Fibroblast of lung (primary cell): Measurements from ENCODE around the gene CCDC122. TPM values are rescaled to one million over a fixed set of nuclear protein-coding genes. Genes with fewer than 3 reads are reported as not detected.

Experiments used
- DNase-seq, 2 donors: peaks; one replicate each; pipeline versions ENCODE4 v3.0.0 to v3.0.0-alpha.2; 2010; ENCODE audit warnings: low read depth in 2 of 2
- H2AFZ ChIP-seq: 2 replicates; pipeline ENCODE4 v1.5.1; 2012; ENCODE audit warnings: low read length, control low read depth, inconsistent platforms
- H3K27ac ChIP-seq: 2 replicates; pipeline ENCODE4 v1.5.1; 2011; ENCODE audit warnings: low read length, control low read depth; ENCODE audit not compliant: insufficient read depth
- H3K27me3 ChIP-seq: 2 replicates; pipeline ENCODE4 v1.5.1; 2011; ENCODE audit warnings: mild to moderate bottlenecking, low read length; ENCODE audit not compliant: control insufficient read depth, insufficient read depth
- H3K36me3 ChIP-seq: 2 replicates; pipeline ENCODE4 v1.5.1; 2011; ENCODE audit warnings: low read length; ENCODE audit not compliant: control insufficient read depth, insufficient read depth
- H3K4me1 ChIP-seq: 2 replicates; pipeline ENCODE4 v1.5.1; 2011; ENCODE audit warnings: low read length; ENCODE audit not compliant: control insufficient read depth, insufficient read depth; ENCODE audit errors: extremely low read depth
- H3K4me2 ChIP-seq: 2 replicates; pipeline ENCODE4 v1.5.1; 2011; ENCODE audit warnings: low read length, control low read depth; ENCODE audit not compliant: insufficient read depth; ENCODE audit errors: extremely low read depth
- H3K4me3 ChIP-seq, 4 experiments: fragments of 200-600 bp in 1 of 4; sonication (generic) in 1 of 4; replicated peaks in 1 of 4; 2 replicates each; pipeline ENCODE4 v1.5.1; 2011 to 2016; ENCODE audit warnings: low read length in 4 of 4, low read depth in 3 of 4, mild to moderate bottlenecking in 3 of 4, control low read depth in 2 of 4, inconsistent platforms in 1 of 4, mixed read lengths in 1 of 4; ENCODE audit not compliant: insufficient read depth in 1 of 4; ENCODE audit errors: control extremely low read depth in 1 of 4
- H3K79me2 ChIP-seq: 2 replicates; pipeline ENCODE4 v1.5.1; 2012; ENCODE audit warnings: mild to moderate bottlenecking, low read length, inconsistent platforms; ENCODE audit not compliant: control insufficient read depth, insufficient read depth
- H3K9ac ChIP-seq: 2 replicates; pipeline ENCODE4 v1.5.1; 2011; ENCODE audit warnings: mild to moderate bottlenecking, low read length, control low read depth; ENCODE audit not compliant: insufficient read depth
- H3K9me3 ChIP-seq: 2 replicates; pipeline ENCODE4 v1.5.1; 2012; ENCODE audit warnings: low read depth, low read length; ENCODE audit not compliant: control insufficient read depth, insufficient read depth
- H4K20me1 ChIP-seq: 2 replicates; pipeline ENCODE4 v1.5.1; 2011; ENCODE audit warnings: low read length; ENCODE audit not compliant: control insufficient read depth, insufficient read depth; ENCODE audit errors: extremely low read depth
- EZH2 ChIP-seq: IDR thresholded peaks from 2 replicates; pipeline ENCODE4 v1.5.1; 2012; ENCODE audit warnings: low read length, control low read depth, mild to moderate bottlenecking; ENCODE audit errors: missing control alignments
- polyA plus RNA-seq, 2 donors: library from polyadenylated mRNA; depleted of rRNA in 1 of 2; stranded (reverse) in 1 of 2; unstranded in 1 of 2; fragments of >200 nt; gene quantifications; 2 replicates each; pipeline ENCODE4 v1.2.1, GENCODE V29; 2011 to 2012; ENCODE audit warnings: missing spikeins in 1 of 2
- total RNA-seq: library from RNA; depleted of rRNA; stranded (reverse); fragments of >200 nt; gene quantifications from 2 replicates; pipeline ENCODE4 v1.2.1, GENCODE V29; 2014
- TF ChIP-seq, protein P1 (sequence below), 2 donors: IDR thresholded peaks in 1 of 2; conservative IDR thresholded peaks in 1 of 2; 1 replicate in 1 of 2; 2 replicates in 1 of 2; pipeline ENCODE4 v1.5.1; 2011 to 2012; ENCODE audit warnings: low read length in 2 of 2, control low read depth in 1 of 2, inconsistent platforms in 1 of 2, low read depth in 1 of 2, mild to moderate bottlenecking in 1 of 2

Gene CCDC122
- total and polyA plus RNA-seq, 2 donors (not counting 1 experiment from before 2014, with no cell fraction given) = 2.0 to 6.8 TPM

DNA sequence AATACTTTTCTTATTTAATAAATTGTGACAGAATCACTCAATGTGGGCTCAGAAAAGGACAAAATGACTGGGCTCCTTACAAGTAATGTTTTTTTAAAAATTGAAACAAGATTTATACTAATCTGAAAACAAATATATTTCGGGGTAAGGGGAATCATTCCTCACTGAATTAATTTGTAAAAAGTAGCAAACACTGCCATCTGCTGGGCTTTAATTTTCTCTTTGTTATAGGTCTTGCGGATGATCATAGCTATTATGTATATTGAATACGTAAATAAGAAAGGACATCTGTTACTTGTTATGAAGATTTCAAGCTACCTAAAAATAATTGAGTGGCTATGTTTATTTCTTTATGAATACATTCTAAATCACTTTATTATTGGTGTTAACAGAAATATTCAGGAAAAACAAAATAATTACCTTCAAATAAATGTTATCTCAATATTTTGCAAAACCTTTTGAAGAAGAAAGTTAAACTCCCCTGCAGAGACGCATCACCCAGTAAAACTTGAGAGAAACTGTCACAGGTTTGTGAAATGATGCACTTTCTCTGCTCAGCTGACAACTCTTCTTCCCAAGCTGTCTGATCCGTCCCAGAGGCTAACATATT is 75.0 kb downstream of the CCDC122 start:
- no peaks in the 10 kb centered on the region for H4K20me1 ChIP-seq

DNA sequence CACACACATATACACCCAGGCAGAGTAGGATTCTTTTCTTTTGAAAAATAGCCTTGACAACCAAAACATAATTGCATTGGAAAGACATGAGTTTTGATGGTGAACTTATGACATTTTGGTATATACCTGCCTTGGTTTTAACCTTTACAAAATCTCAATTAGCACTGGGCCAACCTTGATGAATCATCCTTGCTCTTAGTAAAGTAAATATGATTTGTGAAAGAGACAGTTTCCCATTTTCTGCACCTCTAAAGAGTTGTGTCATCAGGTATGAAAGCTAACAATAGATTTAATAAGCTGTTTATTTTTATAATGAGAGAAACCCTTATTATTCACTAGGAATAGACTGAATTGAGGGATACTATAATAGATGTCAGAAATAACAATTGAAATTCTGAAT is 77.0 kb downstream of the CCDC122 start:
- H3K4me1 ChIP-seq = peaks cover 4% of the 10 kb centered on the region
- H3K9ac ChIP-seq = no peak overlapping the region
- H3K9me3 ChIP-seq = no peaks in the 10 kb centered on the region
- no peak overlapping the region for H3K27ac ChIP-seq
- H3K4me2 ChIP-seq = no peak overlapping the region
- H2AFZ ChIP-seq = no peak overlapping the region
- no peaks in the 10 kb centered on the region for H4K20me1 ChIP-seq
- H3K4me3 ChIP-seq = no peak overlapping the region
- no peaks in the 10 kb centered on the region for H3K79me2 ChIP-seq
- H3K36me3 ChIP-seq = no peaks in the 10 kb centered on the region
- no peak for DNase-seq
- TF ChIP-seq, protein P1, sequence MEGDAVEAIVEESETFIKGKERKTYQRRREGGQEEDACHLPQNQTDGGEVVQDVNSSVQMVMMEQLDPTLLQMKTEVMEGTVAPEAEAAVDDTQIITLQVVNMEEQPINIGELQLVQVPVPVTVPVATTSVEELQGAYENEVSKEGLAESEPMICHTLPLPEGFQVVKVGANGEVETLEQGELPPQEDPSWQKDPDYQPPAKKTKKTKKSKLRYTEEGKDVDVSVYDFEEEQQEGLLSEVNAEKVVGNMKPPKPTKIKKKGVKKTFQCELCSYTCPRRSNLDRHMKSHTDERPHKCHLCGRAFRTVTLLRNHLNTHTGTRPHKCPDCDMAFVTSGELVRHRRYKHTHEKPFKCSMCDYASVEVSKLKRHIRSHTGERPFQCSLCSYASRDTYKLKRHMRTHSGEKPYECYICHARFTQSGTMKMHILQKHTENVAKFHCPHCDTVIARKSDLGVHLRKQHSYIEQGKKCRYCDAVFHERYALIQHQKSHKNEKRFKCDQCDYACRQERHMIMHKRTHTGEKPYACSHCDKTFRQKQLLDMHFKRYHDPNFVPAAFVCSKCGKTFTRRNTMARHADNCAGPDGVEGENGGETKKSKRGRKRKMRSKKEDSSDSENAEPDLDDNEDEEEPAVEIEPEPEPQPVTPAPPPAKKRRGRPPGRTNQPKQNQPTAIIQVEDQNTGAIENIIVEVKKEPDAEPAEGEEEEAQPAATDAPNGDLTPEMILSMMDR (conservative IDR thresholded peaks at IDR 0.05 in 1 of 2, IDR thresholded peaks at IDR 0.05 in 1 of 2; ENCODE audit: low read depth in 1 of 2, low read length in 2 of 2) = no peak
- no peak for TF ChIP-seq EZH2
- no peaks in the 10 kb centered on the region for H3K27me3 ChIP-seq

More for the DNA sequence above, 75.0 kb downstream of the CCDC122 start:
- H3K4me2 ChIP-seq = peak overlapping the region; percentile 63
- TF ChIP-seq EZH2 = no peak
- TF ChIP-seq, protein P1 (conservative IDR thresholded peaks at IDR 0.05 in 1 of 2, IDR thresholded peaks at IDR 0.05 in 1 of 2; ENCODE audit: low read depth in 1 of 2, low read length in 2 of 2) = peak in 1 of 2 donors; percentile 39
- H3K9ac ChIP-seq = no peak overlapping the region
- H3K4me3 ChIP-seq = peak overlapping the region in 2 of 4 experiments; percentile 31 to 41
- H3K9me3 ChIP-seq = no peaks in the 10 kb centered on the region
- H2AFZ ChIP-seq = no peak overlapping the region
- H3K27ac ChIP-seq = peak overlapping the region; percentile 48
- H3K79me2 ChIP-seq = no peaks in the 10 kb centered on the region
- no peaks in the 10 kb centered on the region for H3K27me3 ChIP-seq
- H3K36me3 ChIP-seq = no peaks in the 10 kb centered on the region
- H3K4me1 ChIP-seq = peaks cover 4% of the 10 kb centered on the region
- peak; percentile 54 to 86 for DNase-seq

DNA sequence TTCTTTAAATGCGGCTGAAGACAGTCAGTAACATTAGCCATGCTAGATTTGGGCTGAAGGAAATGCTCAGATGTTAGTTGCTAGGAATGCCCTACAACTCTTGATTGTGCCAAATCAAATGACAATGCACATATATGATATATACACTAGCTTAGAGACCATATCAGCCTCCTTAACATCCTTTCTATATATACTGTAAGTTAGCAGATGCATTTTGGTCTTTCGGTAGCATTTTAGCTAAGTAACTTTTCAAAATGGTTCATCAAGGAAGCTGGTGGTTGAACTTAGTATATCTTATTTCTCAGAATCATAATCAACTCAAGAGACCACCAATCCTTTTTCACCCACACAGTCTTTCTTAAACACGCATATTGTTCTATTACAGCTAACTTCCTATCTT is 78.7 kb downstream of the CCDC122 start:
- Histone ChIP-seq H3K27me3 (no peaks in the 10 kb centered on the region), H3K27ac (no peak overlapping the region), H4K20me1 (no peaks in the 10 kb centered on the region), H3K9ac (no peak overlapping the region), H2AFZ (no peak overlapping the region), H3K4me3 (no peak overlapping the region), H3K36me3 (no peaks in the 10 kb centered on the region), H3K4me2 (no peak overlapping the region), H3K4me1 (peaks cover 3% of the 10 kb centered on the region), H3K79me2 (no peaks in the 10 kb centered on the region), H3K9me3 (no peaks in the 10 kb centered on the region)
- DNase-seq = no peak
- TF ChIP-seq, protein P1 (conservative IDR thresholded peaks at IDR 0.05 in 1 of 2, IDR thresholded peaks at IDR 0.05 in 1 of 2; ENCODE audit: low read depth in 1 of 2, low read length in 2 of 2) = no peak
- TF ChIP-seq EZH2 = no peak
